Stimulated activated CD8-positive, alpha-beta memory T cell treated with anti-CD3 and anti-CD28 coated beads, Interleukin-7, amount 100 ng/mL, for 48 hours (primary cell): ENCODE results near the gene SAT2.
A peak's percentile ranks its signal among the peaks of the same experiment; 100 is the strongest.

ENCODE experiments used
- DNase-seq, 2 donors: peaks; one replicate each; pipeline ENCODE4 v3.0.0-alpha.2; 2020; ENCODE audit warnings: low read depth in 1 of 2; ENCODE audit errors: extremely low read depth in 1 of 2

Gene SAT2

DNA sequence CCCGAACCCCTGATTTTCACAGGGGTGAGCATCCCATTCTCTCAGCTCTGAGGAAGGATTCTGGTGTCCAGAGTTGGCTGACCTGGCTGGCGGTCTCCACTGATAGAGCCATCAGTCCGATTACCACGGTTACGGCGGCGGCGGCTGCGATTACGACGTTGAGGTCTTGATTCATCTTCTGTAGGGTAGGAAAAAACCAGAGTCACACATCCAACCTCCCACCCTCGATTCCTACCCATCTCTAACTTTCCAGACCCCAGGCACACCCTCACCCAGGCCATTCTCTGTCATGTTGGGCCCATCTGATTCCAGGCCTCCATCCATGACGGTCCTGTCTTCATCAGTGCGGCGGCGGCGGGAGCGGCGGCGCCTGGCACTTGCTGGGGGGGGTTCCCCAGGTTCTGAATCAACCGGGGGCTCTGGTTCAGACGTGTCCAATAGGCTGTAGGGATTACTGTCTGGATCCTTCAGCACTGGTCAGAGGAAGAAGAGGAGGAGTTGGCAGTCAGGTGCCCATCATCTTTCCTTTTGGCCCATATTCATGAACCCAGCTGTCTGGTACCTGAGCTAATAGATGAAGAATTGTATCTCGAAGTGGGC is 35.1 kb downstream of the SAT2 start:
- no peak for DNase-seq

DNA sequence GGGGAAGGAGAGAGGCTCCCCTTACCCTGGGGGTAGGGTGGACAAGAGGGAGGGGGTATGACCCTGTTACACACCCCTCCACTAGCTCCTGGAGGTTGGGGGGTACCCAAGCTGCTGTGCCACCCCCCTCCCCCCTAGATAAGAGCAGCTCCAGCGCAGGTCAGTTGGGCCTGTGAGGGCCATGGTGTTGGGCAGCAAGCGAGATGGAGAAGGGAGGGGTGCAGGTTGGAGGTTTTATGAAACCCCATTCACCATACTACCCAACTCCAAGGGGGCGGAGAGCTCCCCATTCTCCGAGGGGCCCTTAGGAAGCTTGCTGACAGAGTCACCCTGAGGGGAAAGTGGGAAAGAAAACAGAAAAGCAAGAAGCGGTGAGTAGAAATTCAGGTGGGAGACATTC is 36.0 kb downstream of the SAT2 start:
- no peak for DNase-seq

DNA sequence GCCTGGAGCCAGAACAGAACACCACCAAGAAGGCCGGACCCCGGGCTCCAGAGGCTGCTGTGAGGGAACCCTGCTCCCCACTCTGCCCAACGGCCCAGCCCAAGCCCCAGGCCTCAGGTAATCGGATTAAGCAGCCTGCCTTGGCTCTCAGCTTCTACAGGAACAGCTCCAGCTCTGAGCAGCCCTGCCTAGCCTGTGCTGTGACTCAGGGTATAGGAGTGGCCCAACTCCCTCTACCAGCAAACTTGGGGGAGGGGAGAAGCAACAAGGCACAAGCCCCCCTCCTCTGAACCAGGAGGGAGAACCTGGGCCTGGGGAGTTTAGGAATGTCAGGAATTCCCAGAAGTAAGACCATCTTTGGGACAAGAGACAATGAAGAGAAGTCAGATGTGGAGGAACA is 36.9 kb downstream of the SAT2 start:
- DNase-seq = no peak

DNA sequence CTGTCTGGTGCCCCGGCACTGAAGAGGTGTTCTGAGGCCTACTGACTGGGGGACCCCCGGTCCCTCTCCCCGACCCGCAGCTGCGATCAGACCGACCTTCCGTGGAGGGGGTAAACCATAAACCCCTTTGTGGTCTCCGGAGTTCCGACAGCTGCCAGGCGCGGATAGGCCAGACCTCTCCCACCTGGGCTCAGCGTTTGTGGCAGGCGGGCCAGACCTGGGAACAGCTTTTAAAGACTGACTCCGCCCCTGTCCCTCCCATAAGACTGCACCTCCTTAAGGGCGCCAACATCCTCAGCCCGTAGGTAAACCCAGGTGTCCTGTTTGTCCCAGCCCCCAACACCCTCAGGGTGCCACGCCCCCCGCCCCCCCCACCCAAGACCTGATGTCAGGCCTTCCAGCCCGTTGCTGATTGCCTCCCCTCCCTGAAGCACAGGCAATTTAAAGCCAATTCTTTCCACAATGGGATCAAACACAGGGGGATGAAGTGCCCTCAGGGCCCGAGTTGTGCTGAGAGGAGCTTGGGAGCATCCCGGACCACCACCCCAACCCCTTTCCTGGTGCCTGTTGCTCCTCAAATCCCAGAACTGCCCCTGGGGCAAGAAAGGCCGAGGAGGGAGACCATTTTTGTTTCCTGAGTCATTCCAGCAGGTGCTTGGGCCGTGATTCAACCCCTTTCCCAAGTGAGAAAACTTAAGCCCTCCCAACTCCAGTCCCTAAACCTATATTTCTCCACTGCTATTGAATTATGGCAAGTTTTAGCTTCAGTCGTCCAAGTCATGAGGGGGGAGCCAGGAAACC is 37.5 kb downstream of the SAT2 start, which contains the start of gene SOX15:
Gene SOX15 (minus strand): TSS at position 204 of the 801 bp plus-strand sequence. CDS start 418 bp downstream, outside the sequence.
- no peak for DNase-seq

DNA sequence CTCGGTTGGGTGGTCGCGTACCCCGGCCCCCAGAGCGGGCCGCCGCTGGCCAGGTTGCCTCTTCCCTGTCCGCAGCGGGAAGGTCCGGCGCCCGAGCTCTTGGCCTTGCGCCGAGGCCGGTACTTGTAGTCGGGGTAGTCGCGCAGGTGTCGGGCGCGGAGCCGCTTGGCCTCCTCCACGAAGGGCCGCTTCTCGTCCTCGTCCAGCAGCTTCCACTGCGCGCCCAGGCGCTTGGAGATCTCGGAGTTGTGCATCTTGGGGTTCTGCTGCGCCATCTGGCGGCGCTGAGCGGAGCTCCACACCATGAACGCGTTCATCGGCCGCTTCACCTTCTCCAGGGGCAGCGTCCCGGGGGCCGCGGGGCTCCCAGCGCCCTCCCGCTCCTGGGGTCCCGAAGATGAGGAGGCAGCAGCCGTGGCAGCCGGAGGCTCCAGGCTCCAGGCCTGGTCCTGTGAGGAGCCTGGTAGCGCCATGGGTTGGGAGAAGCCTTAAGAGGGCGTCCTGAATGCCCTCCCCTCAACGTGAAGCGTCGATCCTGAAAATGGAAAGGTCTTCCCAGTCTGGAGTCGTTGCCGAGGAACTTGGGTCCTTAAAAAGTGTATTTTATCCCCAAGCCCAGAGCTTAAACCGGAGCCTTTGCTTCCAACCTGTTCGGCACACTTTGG is 38.3 kb downstream of the SAT2 start:
- DNase-seq = no peak

DNA sequence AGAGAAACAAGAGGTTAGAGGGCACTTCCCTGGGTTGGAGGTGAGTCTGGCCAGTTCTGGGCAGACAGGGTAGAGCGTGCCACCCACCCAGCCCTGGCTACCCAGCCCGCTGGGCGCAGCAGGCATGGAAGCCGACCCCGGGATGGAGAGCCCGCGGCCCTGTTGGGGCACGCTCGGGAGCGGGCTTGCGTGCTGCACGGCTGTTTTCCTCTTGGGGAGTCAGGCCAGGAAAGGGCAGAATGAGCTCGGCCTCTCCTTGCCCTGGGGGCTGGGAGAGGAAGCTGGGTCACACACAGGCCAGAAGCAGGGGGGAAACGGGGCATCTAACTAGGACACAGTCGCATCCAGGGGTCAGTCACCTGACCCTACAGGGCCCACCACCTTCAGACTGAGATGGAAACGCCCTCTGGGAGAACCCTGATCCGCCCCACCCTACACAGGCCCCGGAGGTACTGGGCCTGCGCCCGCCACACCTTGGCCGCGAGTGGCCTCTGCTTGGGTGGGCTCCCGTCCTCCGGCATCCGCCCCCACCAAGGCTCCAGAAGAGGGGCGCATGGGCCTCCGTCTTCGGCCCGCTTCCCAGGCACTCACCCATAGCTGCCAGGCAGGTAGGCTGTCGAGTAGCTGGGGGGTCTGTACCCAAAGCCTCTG is 38.9 kb downstream of the SAT2 start:
- no peak for DNase-seq

DNA sequence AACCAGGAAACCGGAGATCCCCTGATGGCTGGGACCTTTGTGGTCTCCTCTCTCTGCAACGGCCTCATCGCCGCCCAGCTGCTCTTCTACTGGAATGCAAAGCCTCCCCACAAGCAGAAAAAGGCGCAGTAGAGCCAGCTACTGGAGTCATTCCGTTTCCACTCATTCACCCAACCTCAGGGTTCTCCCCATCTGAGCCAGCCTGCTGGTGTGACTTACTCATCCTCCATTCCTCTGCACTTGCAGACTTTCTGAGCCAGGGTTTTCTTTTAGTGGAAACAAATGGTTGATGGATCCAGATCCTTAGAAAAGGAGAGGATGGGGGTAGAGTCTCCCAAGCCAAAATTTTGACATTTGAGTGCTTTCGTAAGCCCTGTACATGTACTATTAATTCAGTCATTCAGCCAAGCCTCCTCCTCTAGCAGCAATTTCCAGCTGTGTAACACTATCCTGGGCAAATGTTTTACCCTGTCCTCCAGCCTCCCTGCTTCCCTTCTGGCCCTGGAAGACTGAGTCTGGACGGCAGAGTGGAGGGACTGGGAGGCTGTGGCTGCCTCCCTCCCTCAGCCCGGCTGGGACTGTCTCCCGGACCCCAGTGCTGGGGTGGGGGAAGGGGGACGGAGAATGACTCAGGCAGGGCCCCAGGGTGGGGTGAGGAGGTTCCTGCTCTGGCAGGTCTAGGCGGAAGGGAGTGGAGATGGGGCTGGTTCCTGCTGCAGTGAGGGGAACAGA is 40.0 kb downstream of the SAT2 start:
- no peak for DNase-seq

DNA sequence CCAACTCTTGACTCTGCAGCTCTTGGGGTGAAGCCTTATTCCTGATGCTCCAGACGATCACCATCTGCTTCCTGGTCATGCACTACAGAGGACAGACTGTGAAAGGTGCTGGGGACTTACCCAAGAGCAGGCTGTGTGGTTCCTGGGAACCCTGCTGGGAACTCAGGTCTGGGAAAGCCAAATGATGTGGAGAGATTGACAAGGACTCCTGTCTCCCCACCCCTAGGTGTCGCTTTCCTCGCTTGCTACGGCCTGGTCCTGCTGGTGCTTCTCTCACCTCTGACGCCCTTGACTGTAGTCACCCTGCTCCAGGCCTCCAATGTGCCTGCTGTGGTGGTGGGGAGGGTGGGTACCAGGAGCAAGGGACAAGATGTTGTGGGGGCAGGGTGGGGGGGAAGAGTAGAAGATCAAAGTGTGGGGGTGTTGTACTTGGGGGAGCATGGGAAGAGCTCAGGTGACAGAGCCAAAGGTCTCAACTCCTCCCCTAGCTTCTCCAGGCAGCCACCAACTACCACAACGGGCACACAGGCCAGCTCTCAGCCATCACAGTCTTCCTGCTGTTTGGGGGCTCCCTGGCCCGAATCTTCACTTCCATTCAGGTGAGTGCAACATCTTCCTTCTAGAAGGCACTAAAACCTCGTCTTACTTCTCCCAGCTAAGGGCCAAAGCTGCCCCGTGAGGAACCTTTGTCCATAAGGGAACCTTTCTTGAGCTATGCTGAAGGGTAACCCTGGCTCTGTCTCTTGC is 40.8 kb downstream of the SAT2 start:
- DNase-seq = no peak

DNA sequence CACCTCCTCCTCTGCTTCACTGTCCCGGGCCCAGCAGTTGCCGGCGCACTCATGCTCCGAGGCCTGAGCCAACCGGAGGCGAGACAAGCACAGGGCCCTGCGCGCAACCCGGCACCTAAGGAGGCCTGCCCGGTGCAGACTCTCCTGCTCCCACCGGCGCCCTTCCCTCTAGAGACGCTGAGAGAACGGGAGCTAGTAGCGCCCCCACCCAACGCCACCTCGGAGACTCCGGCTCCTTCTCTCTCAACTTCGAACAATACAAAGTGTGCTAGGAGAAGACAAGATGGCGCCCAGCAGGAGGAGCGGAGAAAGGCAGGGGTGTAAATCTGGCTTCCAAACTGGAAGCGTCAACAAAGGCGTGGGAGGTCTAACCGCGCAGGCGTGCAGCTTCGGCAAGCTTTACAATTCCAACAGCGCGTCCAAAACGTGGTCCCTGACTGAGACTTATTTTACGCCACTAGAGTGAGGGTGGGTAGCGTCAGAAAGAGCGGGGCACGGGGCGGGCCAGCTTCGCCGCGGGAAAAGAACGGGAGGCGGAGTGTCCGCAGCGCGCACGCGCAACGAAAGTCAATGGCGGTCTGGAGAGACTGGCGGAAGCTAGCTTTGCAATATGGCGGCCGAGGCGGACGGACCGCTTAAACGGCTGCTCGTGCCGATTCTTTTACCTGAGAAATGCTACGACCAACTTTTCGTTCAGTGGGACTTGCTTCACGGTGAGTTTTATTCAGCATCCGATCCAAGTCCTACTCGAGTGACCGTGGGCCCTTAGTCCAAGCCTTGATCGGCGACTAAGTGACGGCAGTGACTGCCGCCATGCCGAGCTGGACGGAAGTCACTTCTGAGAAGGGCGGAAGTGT is 44.1 kb downstream of the SAT2 start, which contains the start of gene MPDU1:
Gene MPDU1 (plus strand): TSS at position 600 of the 857 bp plus-strand sequence. CDS start 11 bp downstream, at position 611.
- DNase-seq = peak; percentile 91

DNA sequence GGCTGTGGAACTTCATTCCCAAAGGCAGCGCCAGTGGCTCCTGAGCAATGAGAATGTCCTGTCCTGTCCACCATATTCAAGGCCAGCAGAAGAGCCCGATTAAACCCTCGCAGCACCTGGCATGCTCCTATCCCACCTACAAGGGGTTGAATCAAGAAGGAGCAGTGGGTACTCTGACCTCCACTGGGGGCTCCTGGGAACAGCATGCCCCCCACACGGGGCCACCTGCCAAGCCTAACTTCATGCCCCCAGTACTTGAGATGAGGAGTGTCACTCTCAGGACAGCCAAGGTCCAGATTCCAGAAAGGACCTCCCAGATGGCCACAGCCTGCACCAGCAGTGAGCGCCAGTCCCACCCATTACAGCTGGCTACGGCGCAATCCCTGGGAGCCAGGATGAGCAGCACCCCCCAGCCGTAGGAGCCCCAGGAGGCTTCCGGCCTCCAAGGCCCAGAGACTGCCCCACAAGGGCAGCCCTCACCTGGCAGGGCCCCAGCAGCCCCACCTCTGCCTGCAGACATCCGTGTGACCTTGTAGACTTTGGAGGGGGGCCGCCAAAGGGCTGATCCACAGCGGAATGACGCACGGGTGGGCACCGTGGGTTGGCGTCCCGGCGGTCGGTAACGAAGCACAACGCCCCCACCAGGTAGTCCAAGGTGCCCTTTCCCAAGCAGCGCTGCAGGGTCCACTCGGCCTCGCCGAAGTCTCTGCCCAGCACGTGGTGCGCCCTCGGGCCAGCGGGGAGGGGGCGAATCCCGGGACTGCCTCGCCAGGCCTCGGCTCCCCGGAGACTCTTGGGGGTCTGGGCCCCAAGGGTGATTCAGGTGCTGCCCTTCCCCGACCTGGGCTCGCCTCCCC is 45.0 kb downstream of the SAT2 start:
- no peak for DNase-seq

DNA sequence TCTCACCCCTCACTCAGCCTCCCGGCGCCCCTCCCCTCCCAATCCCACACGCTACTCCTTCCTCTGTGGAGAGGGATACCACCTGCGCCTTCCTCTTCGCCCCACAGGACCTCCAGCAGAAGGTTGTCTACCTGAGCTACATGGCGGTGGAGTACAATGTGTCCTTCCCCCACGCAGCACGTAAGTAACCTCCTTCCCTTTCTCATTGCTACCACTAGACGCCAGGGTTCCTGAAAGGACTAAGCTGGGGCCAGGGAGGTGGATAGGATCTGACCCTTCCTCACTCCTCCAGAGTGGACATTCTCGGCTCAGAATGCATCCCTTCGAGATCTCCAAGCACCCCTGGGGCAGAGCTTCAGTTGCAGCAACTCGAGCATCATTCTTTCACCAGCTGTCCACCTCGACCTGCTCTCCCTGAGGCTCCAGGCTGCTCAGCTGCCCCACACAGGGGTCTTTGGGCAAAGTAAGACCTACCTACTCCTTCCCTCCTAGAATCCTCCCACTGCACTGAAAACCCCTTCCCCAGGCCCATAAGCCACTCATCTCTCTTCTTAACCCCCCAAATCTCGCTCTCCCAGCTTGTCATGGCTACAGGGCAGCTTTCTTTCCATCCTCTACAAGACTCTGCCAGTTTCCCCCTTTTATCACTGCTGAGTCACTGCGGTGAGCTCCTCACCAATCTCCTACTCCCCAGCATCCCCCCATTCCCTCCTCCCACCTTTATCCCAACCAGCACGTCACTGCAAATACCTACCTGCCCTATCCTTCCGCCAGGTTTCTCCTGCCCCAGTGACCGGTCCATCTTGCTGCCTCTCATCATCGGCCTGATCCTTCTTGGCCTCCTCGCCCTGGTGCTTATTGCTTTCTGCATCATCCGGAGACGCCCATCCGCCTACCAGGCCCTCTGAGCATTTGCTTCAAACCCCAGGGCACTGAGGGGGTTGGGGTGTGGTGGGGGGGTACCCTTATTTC is 46.7 kb downstream of the SAT2 start:
- no peak for DNase-seq

DNA sequence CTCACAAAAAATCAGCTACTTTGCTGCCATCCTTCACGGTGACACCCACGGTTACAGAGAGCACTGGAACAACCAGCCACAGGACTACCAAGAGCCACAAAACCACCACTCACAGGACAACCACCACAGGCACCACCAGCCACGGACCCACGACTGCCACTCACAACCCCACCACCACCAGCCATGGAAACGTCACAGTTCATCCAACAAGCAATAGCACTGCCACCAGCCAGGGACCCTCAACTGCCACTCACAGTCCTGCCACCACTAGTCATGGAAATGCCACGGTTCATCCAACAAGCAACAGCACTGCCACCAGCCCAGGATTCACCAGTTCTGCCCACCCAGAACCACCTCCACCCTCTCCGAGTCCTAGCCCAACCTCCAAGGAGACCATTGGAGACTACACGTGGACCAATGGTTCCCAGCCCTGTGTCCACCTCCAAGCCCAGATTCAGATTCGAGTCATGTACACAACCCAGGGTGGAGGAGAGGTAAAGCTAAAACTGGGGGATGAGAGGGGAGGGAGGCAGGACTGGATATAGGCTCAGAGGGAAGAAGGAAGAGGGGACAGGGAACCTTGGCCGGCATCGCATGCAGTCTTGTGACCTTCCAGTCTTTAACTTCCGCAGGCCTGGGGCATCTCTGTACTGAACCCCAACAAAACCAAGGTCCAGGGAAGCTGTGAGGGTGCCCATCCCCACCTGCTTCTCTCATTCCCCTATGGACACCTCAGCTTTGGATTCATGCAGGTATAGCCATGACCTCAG is 47.6 kb downstream of the SAT2 start:
- peak in 1 of 2 donors; percentile 23 for DNase-seq

DNA sequence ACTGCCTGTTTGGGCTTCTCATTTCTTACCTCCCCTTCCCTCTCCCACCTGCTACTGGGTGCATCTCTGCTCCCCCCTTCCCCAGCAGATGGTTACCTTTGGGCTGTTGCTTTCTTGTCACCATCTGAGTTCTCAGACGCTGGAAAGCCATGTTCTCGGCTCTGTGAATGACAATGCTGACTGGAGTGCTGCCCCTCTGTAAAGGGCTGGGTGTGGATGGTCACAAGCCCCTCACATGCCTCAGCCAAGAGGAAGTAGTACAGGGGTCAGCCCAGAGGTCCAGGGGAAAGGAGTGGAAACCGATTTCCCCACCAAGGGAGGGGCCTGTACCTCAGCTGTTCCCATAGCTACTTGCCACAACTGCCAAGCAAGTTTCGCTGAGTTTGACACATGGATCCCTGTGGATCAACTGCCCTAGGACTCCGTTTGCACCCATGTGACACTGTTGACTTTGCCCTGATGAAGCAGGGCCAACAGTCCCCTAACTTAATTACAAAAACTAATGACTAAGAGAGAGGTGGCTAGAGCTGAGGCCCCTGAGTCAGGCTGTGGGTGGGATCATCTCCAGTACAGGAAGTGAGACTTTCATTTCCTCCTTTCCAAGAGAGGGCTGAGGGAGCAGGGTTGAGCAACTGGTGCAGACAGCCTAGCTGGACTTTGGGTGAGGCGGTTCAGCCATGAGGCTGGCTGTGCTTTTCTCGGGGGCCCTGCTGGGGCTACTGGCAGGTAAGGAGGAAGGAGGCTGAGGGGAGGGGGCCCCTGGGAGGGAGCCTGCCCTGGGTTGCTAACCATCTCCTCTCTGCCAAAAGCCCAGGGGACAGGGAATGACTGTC is 48.4 kb downstream of the SAT2 start, which contains the start of gene CD68:
Gene CD68 (plus strand): TSS at position 638 of the 833 bp plus-strand sequence. CDS start 40 bp downstream, at position 678.
- DNase-seq = peak; percentile 57 to 80

DNA sequence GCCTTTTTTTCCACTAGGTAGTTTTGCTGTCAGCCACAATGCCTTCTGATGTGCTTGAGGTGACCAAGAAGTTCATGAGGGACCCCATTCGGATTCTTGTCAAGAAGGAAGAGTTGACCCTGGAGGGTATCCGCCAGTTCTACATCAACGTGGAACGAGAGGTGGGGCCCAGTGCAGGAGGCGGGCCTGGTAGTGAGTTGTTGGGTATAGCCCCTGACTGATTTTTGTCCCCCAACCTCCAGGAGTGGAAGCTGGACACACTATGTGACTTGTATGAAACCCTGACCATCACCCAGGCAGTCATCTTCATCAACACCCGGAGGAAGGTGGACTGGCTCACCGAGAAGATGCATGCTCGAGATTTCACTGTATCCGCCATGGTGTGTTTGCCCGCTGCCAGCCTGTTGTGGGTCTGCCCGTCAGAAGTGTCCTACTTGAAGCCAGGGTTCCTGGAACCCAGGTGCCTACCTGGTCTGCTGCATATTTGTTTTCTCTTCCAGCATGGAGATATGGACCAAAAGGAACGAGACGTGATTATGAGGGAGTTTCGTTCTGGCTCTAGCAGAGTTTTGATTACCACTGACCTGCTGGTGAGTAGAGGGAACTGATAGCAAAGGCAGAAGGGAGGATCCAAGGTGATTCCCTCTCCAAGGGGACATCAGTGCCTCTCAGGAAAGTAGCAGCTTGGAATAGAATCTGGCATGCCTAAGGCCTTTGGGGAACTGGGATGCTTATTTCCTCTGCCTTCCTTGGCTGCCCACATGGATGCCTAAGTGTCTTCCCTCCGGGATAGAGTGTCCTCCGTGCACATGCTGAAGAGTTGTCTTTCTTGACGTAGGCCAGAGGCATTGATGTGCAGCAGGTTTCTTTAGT is 50.1 kb downstream of the SAT2 start:
- DNase-seq = no peak
